Measurements from ENCODE around the gene CASKIN2. TPM values are rescaled to one million over a fixed set of nuclear protein-coding genes. Genes with fewer than 3 reads are reported as not detected.

CASKIN2 gene
- total and polyA plus RNA-seq, 4 donors = 2.3 to 12.1 (median 8.6) TPM

GRCh38 chr17:75517297-75517865 is 2.0 kb upstream of the CASKIN2 start:
- Histone ChIP-seq H3K9me3 (ENCODE audit: control insufficient read depth in 4 of 4, low read length in 3 of 4) (no peaks in the 10 kb centered on the region), H3K27me3 (ENCODE audit: control insufficient read depth in 4 of 4, insufficient read depth in 4 of 4, low read length in 3 of 4) (no peaks in the 10 kb centered on the region), H3K27ac (ENCODE audit: low read depth in 1 of 2, low read length in 2 of 2) (no peak overlapping the region), H3K4me3 (ENCODE audit: low read depth in 1 of 3, low read length in 3 of 3) (peak overlapping the region in 2 of 3 donors; percentile 76 to 84), H3K4me1 (ENCODE audit: control insufficient read depth in 4 of 4, insufficient read depth in 4 of 4, low read length in 3 of 4) (peaks cover 4 to 45% (median 35%) of the 10 kb centered on the region in 4 donors), H3K36me3 (ENCODE audit: control insufficient read depth in 4 of 4, insufficient read depth in 3 of 4, low read depth in 1 of 4, low read length in 3 of 4) (peaks cover 0 to 3% (median 0%) of the 10 kb centered on the region in 4 donors), H3K9ac (ENCODE audit: low read depth in 1 of 2, low read length in 2 of 2) (no peak overlapping the region)
- TF ChIP-seq EGR1 (IDR thresholded peaks at IDR 0.05; ENCODE audit: low read depth in 2 of 2) (no peak), JUND (IDR thresholded peaks at IDR 0.05) (no peak), RXRA (IDR thresholded peaks at IDR 0.05) (no peak), ATF3 (IDR thresholded peaks at IDR 0.05) (no peak), ZBTB33 (IDR thresholded peaks at IDR 0.05) (no peak), FOXA2 (IDR thresholded peaks at IDR 0.05) (no peak), MAX (IDR thresholded peaks at IDR 0.05) (no peak), HNF4G (IDR thresholded peaks at IDR 0.05) (no peak), TAF1 (conservative IDR thresholded peaks at IDR 0.05) (no peak), YY1 (IDR thresholded peaks at IDR 0.05) (no peak), CTCF (IDR thresholded peaks at IDR 0.05; ENCODE audit: low read depth, low read length, missing input control) (peak; percentile 27), SP1 (IDR thresholded peaks at IDR 0.05) (no peak), REST (IDR thresholded peaks at IDR 0.05) (no peak), RAD21 (IDR thresholded peaks at IDR 0.05) (peak in 1 of 2 donors; percentile 47), GABPA (IDR thresholded peaks at IDR 0.05 in 1 of 2, conservative IDR thresholded peaks at IDR 0.05 in 1 of 2) (no peak), FOXA1 (IDR thresholded peaks at IDR 0.05) (no peak), NR2F2 (IDR thresholded peaks at IDR 0.05) (no peak), HNF4A (conservative IDR thresholded peaks at IDR 0.05) (no peak)
- 23% methylated on average over 10 of the region's 10 CpGs for WGBS
- DNase-seq (ENCODE audit: low spot score) = no peak

All from liver (tissue), 9 donors.